Upper lobe of right lung (tissue), 1 donor: ENCODE data around the gene MIPOL1. TPM values are rescaled to one million over a fixed set of nuclear protein-coding genes. Genes with fewer than 3 reads are reported as not detected.
"Not testable (repeated sequence)": the region's sequence is repeated elsewhere in the genome, so short reads cannot be mapped to it uniquely, and the experiment has no call there.

Experiments
- ATAC-seq: fragments of 200-7000 bp; cut with Tn5 transposase; one replicate; pipeline ENCODE4 v1.9.1; 2020; ENCODE audit warnings: mild to moderate bottlenecking, moderate library complexity
- DNase-seq: peaks from one replicate; pipeline ENCODE4 v3.0.0-alpha.2; 2020
- H3K27ac ChIP-seq: fragments of 200-600 bp; one replicate; pipeline ENCODE4 v1.8.0; 2022
- H3K27me3 ChIP-seq: fragments of 200-600 bp; one replicate; pipeline ENCODE4 v1.8.0; 2022; ENCODE audit warnings: mild to moderate bottlenecking
- H3K36me3 ChIP-seq: fragments of 200-600 bp; one replicate; pipeline ENCODE4 v1.8.0; 2022
- H3K4me1 ChIP-seq: fragments of 200-600 bp; one replicate; pipeline ENCODE4 v1.8.0; 2022
- H3K4me3 ChIP-seq: fragments of 200-600 bp; one replicate; pipeline ENCODE4 v1.8.0; 2022; ENCODE audit warnings: mild to moderate bottlenecking
- H3K9me3 ChIP-seq: fragments of 200-600 bp; one replicate; pipeline ENCODE4 v1.8.0; 2022
- intact Hi-C: fragments of 100-400 bp; cut with DNase I; formaldehyde crosslinking; loops from one replicate; pipeline ENCODE4 v1.11.0; 2022
- total RNA-seq: library from RNA; stranded (reverse); fragmentation: NEBNext Ultra II Directional; extraction: Animal tissue kit (Norgen Biotek cat#: 25700); gene quantifications from one replicate; pipeline ENCODE4 v1.2.1, GENCODE V29; 2021
- TF ChIP-seq, protein P1 (sequence below): fragments of 200-600 bp; IDR thresholded peaks from one replicate; pipeline ENCODE4 v1.8.0; 2022; ENCODE audit warnings: antibody characterized with exemption
- donor health status: DM: no; HTN: yes; CAD: no; lungs with severe emphysema.

MIPOL1 gene
- total RNA-seq, 1 donor from 2014 or later, result 10.0 TPM

DNA sequence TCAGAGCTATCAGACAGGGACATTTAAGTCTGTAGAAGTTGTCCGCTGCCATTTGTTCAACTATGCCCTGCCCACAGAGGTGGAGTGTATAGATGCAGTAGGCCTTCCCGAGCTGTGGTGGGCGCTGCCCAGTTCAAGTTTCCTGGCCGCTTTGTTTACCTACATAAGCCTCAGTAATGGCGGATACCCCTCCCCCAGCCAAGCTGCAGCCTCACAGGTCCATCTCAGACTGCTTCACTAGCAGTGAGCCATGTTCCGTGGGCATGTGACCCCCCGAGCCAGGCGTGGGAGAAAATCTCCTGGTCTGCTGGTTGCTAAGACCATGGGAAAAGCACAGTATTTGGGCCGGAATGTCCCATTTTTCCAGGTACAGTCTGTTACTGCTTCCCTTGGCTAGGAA, 165.9 kb downstream of the MIPOL1 start:
- TF ChIP-seq, protein P1, sequence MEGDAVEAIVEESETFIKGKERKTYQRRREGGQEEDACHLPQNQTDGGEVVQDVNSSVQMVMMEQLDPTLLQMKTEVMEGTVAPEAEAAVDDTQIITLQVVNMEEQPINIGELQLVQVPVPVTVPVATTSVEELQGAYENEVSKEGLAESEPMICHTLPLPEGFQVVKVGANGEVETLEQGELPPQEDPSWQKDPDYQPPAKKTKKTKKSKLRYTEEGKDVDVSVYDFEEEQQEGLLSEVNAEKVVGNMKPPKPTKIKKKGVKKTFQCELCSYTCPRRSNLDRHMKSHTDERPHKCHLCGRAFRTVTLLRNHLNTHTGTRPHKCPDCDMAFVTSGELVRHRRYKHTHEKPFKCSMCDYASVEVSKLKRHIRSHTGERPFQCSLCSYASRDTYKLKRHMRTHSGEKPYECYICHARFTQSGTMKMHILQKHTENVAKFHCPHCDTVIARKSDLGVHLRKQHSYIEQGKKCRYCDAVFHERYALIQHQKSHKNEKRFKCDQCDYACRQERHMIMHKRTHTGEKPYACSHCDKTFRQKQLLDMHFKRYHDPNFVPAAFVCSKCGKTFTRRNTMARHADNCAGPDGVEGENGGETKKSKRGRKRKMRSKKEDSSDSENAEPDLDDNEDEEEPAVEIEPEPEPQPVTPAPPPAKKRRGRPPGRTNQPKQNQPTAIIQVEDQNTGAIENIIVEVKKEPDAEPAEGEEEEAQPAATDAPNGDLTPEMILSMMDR, result no peak
- Histone ChIP-seq H3K27ac (no peak overlapping the region), H3K27me3 (no peaks in the 10 kb centered on the region), H3K4me1 (no peaks in the 10 kb centered on the region), H3K9me3 (peaks cover 19% of the 10 kb centered on the region), H3K4me3 (no peak overlapping the region), H3K36me3 (no peaks in the 10 kb centered on the region)
- DNase-seq (no peak), ATAC-seq (no peak)
- intact Hi-C loops, result no loop called here

DNA sequence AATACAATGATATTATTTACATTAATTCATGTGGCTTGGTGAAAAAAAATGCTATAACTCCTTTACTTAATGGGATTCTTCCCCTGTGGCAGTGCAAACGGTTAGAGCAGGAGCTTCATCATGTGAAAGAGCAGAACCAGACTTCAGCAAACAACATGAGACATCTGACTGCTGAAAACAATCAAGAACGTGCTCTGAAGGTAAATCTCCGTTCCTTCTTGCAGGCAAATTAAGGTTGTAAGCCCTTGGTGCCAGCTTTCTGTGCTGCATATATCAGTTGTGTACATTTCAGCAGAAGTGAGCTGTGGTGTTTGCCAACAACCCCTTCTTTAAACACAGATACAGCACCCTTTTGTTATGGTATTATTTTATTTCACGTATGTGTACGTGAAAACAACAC, 171.7 kb downstream of the MIPOL1 start:
- DNase-seq, result no peak
- intact Hi-C loops, result no loop called here
- Histone ChIP-seq H3K27me3 (no peaks in the 10 kb centered on the region), H3K36me3 (no peaks in the 10 kb centered on the region), H3K4me1 (no peaks in the 10 kb centered on the region), H3K27ac (no peak overlapping the region), H3K4me3 (no peak overlapping the region), H3K9me3 (peaks cover 9% of the 10 kb centered on the region)
- no peak for ATAC-seq
- TF ChIP-seq, protein P1, result no peak

DNA sequence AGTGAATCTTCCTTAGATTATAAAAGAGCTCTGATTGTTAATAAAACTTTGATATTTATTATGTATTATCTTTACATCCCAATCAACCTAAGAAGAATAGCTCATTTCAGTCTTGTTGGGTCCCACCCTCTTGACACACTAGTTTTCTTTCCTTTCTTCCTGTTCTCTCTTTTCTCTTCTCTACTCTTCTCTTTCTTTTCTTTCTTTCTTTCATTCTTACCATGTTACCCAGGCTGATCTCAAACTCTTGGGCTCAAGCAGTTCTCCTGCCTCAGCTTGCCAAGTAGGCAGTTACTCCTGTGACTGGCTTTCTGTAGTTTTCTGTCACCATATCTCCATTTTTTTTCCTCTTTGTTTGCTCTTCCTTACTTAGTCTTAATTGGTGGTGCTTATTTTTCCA, 177.8 kb downstream of the MIPOL1 start:
- Histone ChIP-seq H3K9me3 (no peaks in the 10 kb centered on the region), H3K4me3 (no peak overlapping the region), H3K36me3 (no peaks in the 10 kb centered on the region), H3K27ac (no peak overlapping the region), H3K27me3 (no peaks in the 10 kb centered on the region), H3K4me1 (no peaks in the 10 kb centered on the region)
- no peak for DNase-seq
- TF ChIP-seq, protein P1, result no peak
- intact Hi-C loops, result no loop called here
- ATAC-seq, result no peak

DNA sequence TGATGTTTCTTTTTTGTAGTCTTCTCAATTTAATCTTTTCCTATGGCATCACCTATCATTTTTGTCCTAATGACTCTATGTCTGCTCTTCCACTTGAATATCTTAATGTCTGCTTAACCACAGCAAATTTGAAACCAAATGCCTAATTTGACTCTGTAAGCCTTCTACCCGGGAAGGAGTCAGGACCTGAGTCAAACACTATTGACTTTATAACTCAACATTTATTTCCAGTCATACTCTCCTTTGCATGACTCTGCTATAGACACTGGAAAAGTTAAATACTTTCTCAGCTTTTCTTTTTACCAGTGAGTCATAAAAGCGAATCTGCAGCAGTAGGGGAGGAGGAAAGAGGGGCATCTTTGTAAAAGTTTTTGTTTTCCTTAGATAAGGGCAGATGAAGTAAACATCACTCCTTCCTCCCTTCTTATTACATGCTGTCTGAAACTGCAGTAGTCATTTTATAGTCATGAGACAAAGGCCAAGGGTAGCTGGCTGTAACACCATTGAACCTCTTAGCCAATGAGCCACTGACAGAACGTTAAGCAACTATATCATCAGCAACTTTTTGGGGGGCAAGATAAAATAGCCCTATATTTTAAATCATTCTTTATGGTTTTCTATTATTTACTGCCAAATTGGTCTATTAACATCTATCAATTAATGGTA, 179.3 kb downstream of the MIPOL1 start:
- no peak for ATAC-seq
- Histone ChIP-seq H3K9me3 (no peaks in the 10 kb centered on the region), H3K4me3 (no peak overlapping the region), H3K36me3 (no peaks in the 10 kb centered on the region), H3K27ac (no peak overlapping the region), H3K4me1 (no peaks in the 10 kb centered on the region), H3K27me3 (no peaks in the 10 kb centered on the region)
- no peak for DNase-seq
- TF ChIP-seq, protein P1, result no peak
- intact Hi-C loops, result no loop called here

DNA sequence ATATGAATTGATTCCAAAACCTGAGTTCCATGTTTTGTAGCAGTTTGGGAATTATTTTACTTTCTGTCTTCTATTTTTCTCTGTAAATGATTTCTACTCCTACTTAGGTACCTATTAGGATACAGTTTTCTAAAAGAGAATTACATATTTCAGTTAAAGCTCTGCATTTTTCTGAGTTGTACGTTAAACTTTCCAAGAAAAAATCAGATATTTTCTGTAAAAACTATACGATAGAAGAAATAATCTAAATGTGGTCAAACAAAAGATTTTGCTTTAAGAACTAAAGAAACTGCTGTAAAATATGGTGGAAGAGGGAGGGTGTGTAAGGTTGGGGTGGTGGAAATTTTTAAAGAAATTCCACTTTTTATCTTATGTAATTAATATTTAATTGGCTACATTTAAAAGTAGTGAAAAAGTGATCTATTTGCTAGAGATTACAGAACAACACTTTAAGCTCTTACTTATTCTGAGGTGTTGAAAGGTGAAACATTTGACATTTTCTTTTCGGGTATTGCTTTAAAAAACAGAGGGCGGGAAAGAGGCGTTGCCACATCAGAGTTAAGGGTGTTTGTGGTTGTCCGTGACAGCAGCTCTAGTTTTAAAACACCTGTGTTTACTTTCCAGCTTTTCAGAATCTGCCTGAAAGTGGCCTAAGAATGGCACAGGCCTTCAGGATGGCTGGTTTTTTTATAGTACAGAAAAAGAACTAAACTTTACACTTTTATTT, 187.3 kb downstream of the MIPOL1 start:
- Histone ChIP-seq H3K27ac (no peak overlapping the region), H3K27me3 (no peaks in the 10 kb centered on the region), H3K9me3 (no peaks in the 10 kb centered on the region), H3K36me3 (no peaks in the 10 kb centered on the region), H3K4me1 (no peaks in the 10 kb centered on the region), H3K4me3 (no peak overlapping the region)
- TF ChIP-seq, protein P1, result no peak
- DNase-seq (no peak), ATAC-seq (peak; percentile 84)
- intact Hi-C loops, result no loop called here

DNA sequence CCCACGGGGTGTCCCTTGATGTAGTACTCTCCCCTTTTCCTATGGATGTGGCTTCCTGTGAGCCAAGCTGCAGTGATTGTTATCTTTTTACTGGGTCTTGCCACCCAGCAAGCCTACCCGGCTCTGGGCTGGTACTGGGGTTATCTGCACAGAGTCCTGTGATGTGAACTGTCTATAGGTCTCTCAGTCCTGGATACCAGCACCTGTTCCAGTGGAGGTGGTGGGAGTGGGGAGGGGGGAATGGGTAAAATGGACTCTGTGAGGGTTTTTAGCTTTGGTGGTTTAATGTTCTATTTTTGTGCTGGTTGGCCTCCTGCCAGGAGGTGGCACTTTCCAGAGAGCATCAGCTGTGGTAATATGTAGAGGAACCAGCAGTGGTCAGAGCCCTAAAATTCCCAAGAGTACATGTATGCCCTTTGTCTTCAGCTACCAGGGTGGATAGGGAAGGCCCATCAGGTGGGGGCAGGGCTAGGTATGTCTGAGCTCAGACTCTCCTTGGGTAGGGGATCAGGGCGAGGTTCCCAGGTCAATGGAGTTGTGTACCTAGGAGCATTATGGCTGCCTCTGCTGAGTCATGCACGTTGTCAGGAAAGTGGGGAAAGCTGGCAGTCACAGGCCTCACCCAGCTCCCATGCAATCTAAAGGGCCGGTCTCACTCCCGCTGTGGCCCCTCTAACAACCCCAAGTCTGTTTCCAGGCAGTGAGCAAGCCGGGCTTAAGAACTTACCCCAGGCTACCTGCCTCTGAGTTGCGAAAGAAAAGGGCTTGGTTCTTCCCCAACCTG, 199.6 kb downstream of the MIPOL1 start:
- H3K27me3 ChIP-seq, H3K9me3 ChIP-seq, H3K27ac ChIP-seq, H3K4me3 ChIP-seq, H3K4me1 ChIP-seq, H3K36me3 ChIP-seq, DNase-seq, ATAC-seq, intact Hi-C loops: not testable (repeated sequence)
